Measurements from ENCODE around the gene CLDN3. TPM values are rescaled to one million over a fixed set of nuclear protein-coding genes. Genes with fewer than 3 reads are reported as not detected.

CLDN3 gene
- total RNA-seq, 1 experiment from 2014 or later, result 16.5 TPM

DNA sequence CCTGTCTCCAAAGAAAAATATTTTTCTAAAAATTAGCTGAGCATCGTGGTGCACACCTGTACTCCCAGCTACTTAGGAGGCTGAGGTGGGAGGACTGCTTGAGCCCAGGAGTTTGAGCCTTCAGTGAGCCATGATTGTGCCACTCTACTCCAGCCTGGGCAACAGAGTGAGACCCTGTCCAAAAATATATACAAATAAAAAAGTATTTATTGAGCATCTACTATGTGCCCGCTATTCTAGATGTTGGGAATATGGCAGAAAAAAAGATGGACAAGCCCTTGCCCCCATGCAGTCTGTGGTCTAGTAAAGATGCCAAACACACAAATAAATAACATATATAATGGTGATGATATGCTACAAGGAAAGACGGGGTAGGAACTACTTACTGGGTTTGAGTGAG lies 46.3 kb downstream of the CLDN3 start:
- Histone ChIP-seq H2BK5ac (ENCODE audit: insufficient read length, low read length) (no peak overlapping the region), H3K27me3 (ENCODE audit: insufficient read depth, low read length) (no peaks in the 10 kb centered on the region; the same call in 1 of the 2 replicates), H2AK5ac (ENCODE audit: insufficient read length, low read length) (no peak overlapping the region), H3K56ac (ENCODE audit: insufficient read length, low read depth, low read length) (no peak overlapping the region), H3K23me2 (ENCODE audit: insufficient read length, low read depth, low read length, poor library complexity, severe bottlenecking) (peaks cover 6% of the 10 kb centered on the region), H3K9ac (ENCODE audit: extremely low read depth, insufficient read length, low read length) (no peak overlapping the region), H4K5ac (ENCODE audit: insufficient read length, low read depth, low read length) (no peak overlapping the region), H3K79me2 (ENCODE audit: insufficient read depth, low read length) (no peaks in the 10 kb centered on the region), H4K91ac (ENCODE audit: insufficient read length, low read depth, low read length) (no peak overlapping the region), H2AFZ (ENCODE audit: low read length) (no peak overlapping the region), H3T11ph (ENCODE audit: low read length) (no peak overlapping the region), H3K23ac (ENCODE audit: insufficient read length, low read depth, low read length) (no peak overlapping the region), H3K4me2 (ENCODE audit: insufficient read depth, insufficient read length, low read length) (no peak overlapping the region), H4K8ac (replicated peaks; ENCODE audit: insufficient read length, low read depth, low read length) (no peak overlapping the region), H3K14ac (ENCODE audit: insufficient read depth, low read length) (no peak overlapping the region), H3K18ac (ENCODE audit: insufficient read length, low read depth, low read length) (no peak overlapping the region), H3K4ac (ENCODE audit: low read depth, low read length) (no peak overlapping the region), H4K20me1 (ENCODE audit: control insufficient read depth, insufficient read depth, insufficient read length) (no peaks in the 10 kb centered on the region), H2BK120ac (ENCODE audit: low read depth, low read length, poor library complexity, severe bottlenecking) (no peak overlapping the region), H2BK12ac (ENCODE audit: insufficient read length, low read depth, low read length) (no peak overlapping the region), H3K9me3 (ENCODE audit: control insufficient read depth, low read depth, low read length) (no peaks in the 10 kb centered on the region), H3K4me1 (ENCODE audit: insufficient read depth, low read length) (no peaks in the 10 kb centered on the region), H3K79me1 (ENCODE audit: insufficient read depth, low read depth, low read length, poor library complexity, severe bottlenecking) (no peaks in the 10 kb centered on the region), H3K27ac (ENCODE audit: insufficient read length, low read depth, low read length) (no peak overlapping the region), H2BK20ac (ENCODE audit: low read depth, low read length, poor library complexity, severe bottlenecking) (no peak overlapping the region), H2BK15ac (ENCODE audit: low read depth, low read length) (no peak overlapping the region)
- no peak for DNase-seq
- peaks cover 5 to 13% of the 10 kb centered on the region in 2 experiments; a peak in 3 of 4 replicates for H3K4me1 Mint-ChIP-seq
- H3K36me3 Mint-ChIP-seq (ENCODE audit: insufficient read depth in 1 of 3, low read depth in 3 of 3), result no peaks in the 10 kb centered on the region; a peak in 1 of 7 replicates
- no peak overlapping the region for H3K4me3 Mint-ChIP-seq
- no peaks in the 10 kb centered on the region; a peak in 1 of 5 replicates for H3K9me3 Mint-ChIP-seq
- WGBS (ENCODE audit: extremely low coverage, insufficient read length, low lambda C conversion rate), result no CpG with 5 or more reads among the region's 3 CpGs
- no peak for TF ChIP-seq CTCF (conservative IDR thresholded peaks at IDR 0.05)
- H3K27ac Mint-ChIP-seq, result no peak overlapping the region
- H3K27me3 Mint-ChIP-seq (ENCODE audit: low read depth), result peaks cover 28% of the 10 kb centered on the region
